Lung (tissue), 12 donors: ENCODE measurements around the gene RAI1. TPM values are rescaled to one million over a fixed set of nuclear protein-coding genes. Genes with fewer than 3 reads are reported as not detected.

Experiments used
- ATAC-seq: fragments of 200-7000 bp; cut with Tn5 transposase; one replicate; pipeline ENCODE4 v1.9.1; 2020; ENCODE audit warnings: moderate number of reproducible peaks; ENCODE audit not compliant: insufficient read depth, low FRiP score
- DNase-seq, 3 donors: peaks; one replicate each; pipeline ENCODE4 v3.0.0-alpha.2; 2013 to 2017
- H3K27ac ChIP-seq, 2 donors: one replicate each; pipeline ENCODE4 v1.5.1; 2013; ENCODE audit warnings: mild to moderate bottlenecking in 2 of 2, moderate library complexity in 2 of 2, control low read depth in 1 of 2, inconsistent platforms in 1 of 2, low read depth in 1 of 2, low read length in 1 of 2
- H3K27me3 ChIP-seq, 3 donors: one replicate each; pipeline ENCODE4 v1.5.1; 2013; ENCODE audit warnings: low read length in 2 of 3; ENCODE audit not compliant: control insufficient read depth in 3 of 3, insufficient read depth in 3 of 3
- H3K36me3 ChIP-seq, 4 donors: one replicate each; pipeline ENCODE4 v1.5.1; 2013; ENCODE audit warnings: low read length in 4 of 4, mild to moderate bottlenecking in 1 of 4, moderate library complexity in 1 of 4; ENCODE audit not compliant: control insufficient read depth in 4 of 4, insufficient read depth in 4 of 4
- H3K4me1 ChIP-seq, 5 donors: one replicate each; pipeline ENCODE4 v1.5.1; 2013; ENCODE audit warnings: low read length in 5 of 5, mild to moderate bottlenecking in 2 of 5, moderate library complexity in 1 of 5; ENCODE audit not compliant: control insufficient read depth in 5 of 5, insufficient read depth in 5 of 5
- H3K4me3 ChIP-seq: one replicate; pipeline ENCODE4 v1.5.1; 2013; ENCODE audit warnings: mild to moderate bottlenecking, control low read depth, moderate library complexity
- H3K9ac ChIP-seq, 2 donors: one replicate each; pipeline ENCODE4 v1.5.1; 2013; ENCODE audit warnings: low read length in 2 of 2, control low read depth in 1 of 2; ENCODE audit not compliant: insufficient read depth in 1 of 2
- H3K9me3 ChIP-seq, 4 donors: one replicate each; pipeline ENCODE4 v1.5.1; 2013; ENCODE audit warnings: low read length in 3 of 4, mild to moderate bottlenecking in 1 of 4, moderate library complexity in 1 of 4; ENCODE audit not compliant: control insufficient read depth in 4 of 4, insufficient read depth in 3 of 4
- WGBS, 2 donors: extraction: QIAGEN DNeasy Blood & Tissue Kit; methylation state at CpG; one replicate each; pipeline ENCODE4 v1.1.7; 2013; 5-methylcytosine and 5-hydroxymethylcytosine counted together
- polyA plus RNA-seq, 2 donors: library from polyadenylated mRNA; stranded (reverse); fragments of 200-250 nt; gene quantifications; one replicate each; pipeline ENCODE4 v1.2.1, GENCODE V29; 2013
- total RNA-seq, 2 donors: library from RNA; depleted of rRNA in 1 of 2; stranded (reverse); fragments of >200 nt in 1 of 2; gene quantifications; one replicate each; pipeline ENCODE4 v1.2.1, GENCODE V29; 2014 to 2021
- TF ChIP-seq, protein P1 (sequence below): IDR thresholded peaks from 2 replicates; pipeline ENCODE4 v1.5.1; 2012; ENCODE audit warnings: mild to moderate bottlenecking; ENCODE audit errors: control extremely low read depth, extremely low read depth
- donor health status: control.
- donor health status: control.
- donor health status: Bipolar disorder and iron deficiency.
- donor health status: healthy.
- donor health status: DM: yes; HTN: yes; CAD: no.

The RAI1 gene
- total and polyA plus RNA-seq, 4 donors, result 14.5 to 44.4 (median 28.3) TPM

DNA sequence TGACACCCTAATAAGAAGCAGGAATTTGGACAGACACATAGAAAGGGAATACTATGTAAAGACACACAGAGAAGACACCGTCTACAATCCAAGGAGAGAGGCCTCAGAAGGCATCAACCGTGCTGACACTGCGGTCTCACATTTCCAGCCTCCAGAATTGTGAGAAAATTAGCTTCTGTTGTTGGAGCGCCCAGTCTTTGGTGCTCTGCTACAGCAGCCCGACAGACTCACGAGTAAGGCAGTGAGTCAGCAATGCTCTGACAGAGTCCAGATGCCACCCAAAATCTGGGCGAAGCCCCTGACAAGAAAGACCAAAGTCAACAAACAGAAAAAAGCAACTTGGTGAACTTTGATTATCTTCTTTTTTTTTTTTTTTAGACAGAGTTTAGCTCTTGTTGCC is 32.5 kb upstream of the RAI1 start:
- Histone ChIP-seq H3K27me3 (no peaks in the 10 kb centered on the region), H3K9ac (no peak overlapping the region), H3K36me3 (no peaks in the 10 kb centered on the region), H3K27ac (no peak overlapping the region), H3K9me3 (peaks cover 0 to 3% (median 1%) of the 10 kb centered on the region in 4 donors), H3K4me3 (no peak overlapping the region), H3K4me1 (no peaks in the 10 kb centered on the region)
- WGBS, 2 donors, result 78 to 81% methylated on average over 7 of the region's 7 CpGs
- DNase-seq (no peak), ATAC-seq (no peak)
- TF ChIP-seq, protein P1, sequence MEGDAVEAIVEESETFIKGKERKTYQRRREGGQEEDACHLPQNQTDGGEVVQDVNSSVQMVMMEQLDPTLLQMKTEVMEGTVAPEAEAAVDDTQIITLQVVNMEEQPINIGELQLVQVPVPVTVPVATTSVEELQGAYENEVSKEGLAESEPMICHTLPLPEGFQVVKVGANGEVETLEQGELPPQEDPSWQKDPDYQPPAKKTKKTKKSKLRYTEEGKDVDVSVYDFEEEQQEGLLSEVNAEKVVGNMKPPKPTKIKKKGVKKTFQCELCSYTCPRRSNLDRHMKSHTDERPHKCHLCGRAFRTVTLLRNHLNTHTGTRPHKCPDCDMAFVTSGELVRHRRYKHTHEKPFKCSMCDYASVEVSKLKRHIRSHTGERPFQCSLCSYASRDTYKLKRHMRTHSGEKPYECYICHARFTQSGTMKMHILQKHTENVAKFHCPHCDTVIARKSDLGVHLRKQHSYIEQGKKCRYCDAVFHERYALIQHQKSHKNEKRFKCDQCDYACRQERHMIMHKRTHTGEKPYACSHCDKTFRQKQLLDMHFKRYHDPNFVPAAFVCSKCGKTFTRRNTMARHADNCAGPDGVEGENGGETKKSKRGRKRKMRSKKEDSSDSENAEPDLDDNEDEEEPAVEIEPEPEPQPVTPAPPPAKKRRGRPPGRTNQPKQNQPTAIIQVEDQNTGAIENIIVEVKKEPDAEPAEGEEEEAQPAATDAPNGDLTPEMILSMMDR, result no peak

DNA sequence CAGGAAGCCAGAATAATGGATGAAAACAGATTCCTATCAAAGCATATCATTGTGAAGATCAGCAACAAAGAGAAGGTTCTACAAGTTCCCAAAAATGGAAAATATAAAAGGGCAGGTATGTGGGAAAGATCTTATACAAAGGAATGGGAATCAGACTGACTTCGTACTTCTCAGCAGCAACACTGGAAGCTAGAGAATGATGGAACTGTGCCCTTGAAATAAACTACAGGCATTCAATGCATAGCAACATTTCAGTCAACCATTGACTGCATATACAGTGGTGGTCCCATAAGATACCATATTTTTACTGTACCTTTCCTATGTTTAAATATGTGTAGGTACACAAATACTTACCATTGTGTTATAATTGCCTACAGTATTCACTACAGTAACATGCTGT is 30.3 kb upstream of the RAI1 start:
- TF ChIP-seq, protein P1, result no peak
- H3K4me3 ChIP-seq, result no peak overlapping the region
- ATAC-seq (no peak), DNase-seq (no peak)
- no peak overlapping the region for H3K27ac ChIP-seq
- H3K9ac ChIP-seq, result no peak overlapping the region
- H3K4me1 ChIP-seq, result no peaks in the 10 kb centered on the region
- H3K27me3 ChIP-seq, result no peaks in the 10 kb centered on the region
- peaks cover 0 to 3% (median 0%) of the 10 kb centered on the region in 4 donors for H3K9me3 ChIP-seq
- no peaks in the 10 kb centered on the region for H3K36me3 ChIP-seq
- WGBS, 2 donors, result 97 to 100% methylated on average over 1 of the region's 1 CpG

DNA sequence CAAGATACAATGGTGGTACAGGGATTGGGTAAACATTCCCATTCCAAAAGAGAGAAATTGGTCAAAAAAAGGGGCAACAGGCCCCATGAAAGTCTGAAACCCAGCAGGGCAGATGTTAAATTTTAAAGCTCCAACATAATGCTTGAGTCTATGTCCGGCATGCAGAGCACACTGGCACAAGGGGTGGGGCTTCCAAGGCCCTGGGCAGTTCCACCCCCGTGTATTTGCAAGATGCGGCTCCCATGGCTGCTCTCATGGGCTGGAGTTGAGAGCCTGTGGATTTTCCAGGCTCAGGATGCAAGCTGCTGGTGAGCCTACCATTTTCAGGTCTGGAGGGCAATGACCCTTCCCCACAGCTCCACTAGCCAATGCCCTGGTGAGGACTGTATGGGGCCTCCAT is 27.9 kb upstream of the RAI1 start:
- peaks cover 0 to 7% (median 3%) of the 10 kb centered on the region in 4 donors for H3K9me3 ChIP-seq
- H3K36me3 ChIP-seq, result no peaks in the 10 kb centered on the region
- H3K4me1 ChIP-seq, result no peaks in the 10 kb centered on the region
- no peak overlapping the region for H3K27ac ChIP-seq
- H3K9ac ChIP-seq, result no peak overlapping the region
- ATAC-seq (no peak), DNase-seq (no peak)
- H3K4me3 ChIP-seq, result no peak overlapping the region
- TF ChIP-seq, protein P1, result no peak
- H3K27me3 ChIP-seq, result no peaks in the 10 kb centered on the region
- WGBS, 2 donors, result 78 to 89% methylated on average over 3 of the region's 3 CpGs

DNA sequence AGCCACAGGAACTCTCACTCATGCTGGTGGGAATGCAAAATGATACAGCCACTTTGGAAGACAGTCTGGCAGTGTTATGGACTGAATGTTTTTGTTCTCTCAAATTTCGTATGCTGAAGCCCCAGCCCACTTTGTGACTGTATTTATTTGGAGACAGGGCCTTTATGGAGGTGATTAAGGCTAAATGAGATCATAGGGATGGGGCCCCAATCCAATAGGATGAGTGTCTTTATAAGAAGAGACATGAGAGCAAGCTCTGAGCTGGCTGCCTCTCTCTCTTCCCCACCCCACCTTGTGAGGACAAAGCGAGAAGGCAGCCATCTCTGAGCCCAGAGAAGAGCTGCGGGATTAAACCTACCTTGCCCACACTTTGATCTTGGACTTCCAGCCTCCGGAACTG is 21.9 kb upstream of the RAI1 start:
- Histone ChIP-seq H3K9ac (no peak overlapping the region), H3K4me3 (no peak overlapping the region), H3K27me3 (no peaks in the 10 kb centered on the region), H3K36me3 (no peaks in the 10 kb centered on the region), H3K27ac (no peak overlapping the region), H3K4me1 (peaks cover 0 to 9% (median 5%) of the 10 kb centered on the region in 5 donors), H3K9me3 (peaks cover 0 to 15% (median 7%) of the 10 kb centered on the region in 4 donors)
- ATAC-seq (no peak), DNase-seq (no peak)
- TF ChIP-seq, protein P1, result no peak
- 91% methylated on average over 4 of the region's 4 CpGs for WGBS, 2 donors
